HG03521 (cell line): ENCODE results near the gene ZNF276.
"Not testable (repeated sequence)": the region's sequence is repeated elsewhere in the genome, so short reads cannot be mapped to it uniquely, and the experiment has no call there.

Experiments used
- ATAC-seq: cut with Tn5 transposase; IDR thresholded peaks from one replicate; pipeline ENCODE4 v1.9.1; 2021; ENCODE audit warnings: mild to moderate bottlenecking, moderate library complexity; ENCODE audit not compliant: unreplicated experiment

The ZNF276 gene

GRCh38 chr16:89695875-89696669 is 25.3 kb upstream of the ZNF276 start:
- ATAC-seq = no peak

GRCh38 chr16:89696670-89697128 is 24.6 kb upstream of the ZNF276 start:
- no peak for ATAC-seq

- no peak for ATAC-seq
Measured at GRCh38 chr16:89697161-89697615, 24.1 kb upstream of the ZNF276 start.

GRCh38 chr16:89697616-89698331 is 23.6 kb upstream of the ZNF276 start:
- ATAC-seq = no peak

GRCh38 chr16:89698717-89699116 is 22.6 kb upstream of the ZNF276 start:
- ATAC-seq = not testable (repeated sequence)

- ATAC-seq = not testable (repeated sequence)
Measured at GRCh38 chr16:89699629-89700099, 21.7 kb upstream of the ZNF276 start.

GRCh38 chr16:89700100-89700648 is 21.2 kb upstream of the ZNF276 start:
- ATAC-seq = peak; percentile 35

- ATAC-seq = no peak
Measured at GRCh38 chr16:89700649-89701424, 20.5 kb upstream of the ZNF276 start.

GRCh38 chr16:89701425-89702406 is 19.6 kb upstream of the ZNF276 start, which contains the start of gene SPATA2L:
Gene SPATA2L (minus strand): TSS chr16:89701705. CDS start chr16:89701232, 473 bp downstream.
- ATAC-seq = peak; percentile 63

GRCh38 chr16:89704281-89704680 is 17.1 kb upstream of the ZNF276 start:
- no peak for ATAC-seq

GRCh38 chr16:89705006-89705405 is 16.3 kb upstream of the ZNF276 start:
- no peak for ATAC-seq

GRCh38 chr16:89706518-89707260 is 14.6 kb upstream of the ZNF276 start:
- ATAC-seq = no peak

GRCh38 chr16:89707695-89708094 is 13.6 kb upstream of the ZNF276 start:
- ATAC-seq = no peak

GRCh38 chr16:89708481-89708931 is 12.8 kb upstream of the ZNF276 start:
- ATAC-seq = no peak

GRCh38 chr16:89709166-89709565 is 12.2 kb upstream of the ZNF276 start:
- ATAC-seq = no peak

- no peak for ATAC-seq
Measured at GRCh38 chr16:89709716-89710432, 11.5 kb upstream of the ZNF276 start.

GRCh38 chr16:89710709-89711564 is 10.4 kb upstream of the ZNF276 start:
- ATAC-seq = no peak
